HG03521 (cell line): ENCODE data around the gene OPRL1.

Experiments used
- ATAC-seq: cut with Tn5 transposase; IDR thresholded peaks from one replicate; pipeline ENCODE4 v1.9.1; 2021; ENCODE audit warnings: mild to moderate bottlenecking, moderate library complexity; ENCODE audit not compliant: unreplicated experiment

OPRL1 gene

DNA sequence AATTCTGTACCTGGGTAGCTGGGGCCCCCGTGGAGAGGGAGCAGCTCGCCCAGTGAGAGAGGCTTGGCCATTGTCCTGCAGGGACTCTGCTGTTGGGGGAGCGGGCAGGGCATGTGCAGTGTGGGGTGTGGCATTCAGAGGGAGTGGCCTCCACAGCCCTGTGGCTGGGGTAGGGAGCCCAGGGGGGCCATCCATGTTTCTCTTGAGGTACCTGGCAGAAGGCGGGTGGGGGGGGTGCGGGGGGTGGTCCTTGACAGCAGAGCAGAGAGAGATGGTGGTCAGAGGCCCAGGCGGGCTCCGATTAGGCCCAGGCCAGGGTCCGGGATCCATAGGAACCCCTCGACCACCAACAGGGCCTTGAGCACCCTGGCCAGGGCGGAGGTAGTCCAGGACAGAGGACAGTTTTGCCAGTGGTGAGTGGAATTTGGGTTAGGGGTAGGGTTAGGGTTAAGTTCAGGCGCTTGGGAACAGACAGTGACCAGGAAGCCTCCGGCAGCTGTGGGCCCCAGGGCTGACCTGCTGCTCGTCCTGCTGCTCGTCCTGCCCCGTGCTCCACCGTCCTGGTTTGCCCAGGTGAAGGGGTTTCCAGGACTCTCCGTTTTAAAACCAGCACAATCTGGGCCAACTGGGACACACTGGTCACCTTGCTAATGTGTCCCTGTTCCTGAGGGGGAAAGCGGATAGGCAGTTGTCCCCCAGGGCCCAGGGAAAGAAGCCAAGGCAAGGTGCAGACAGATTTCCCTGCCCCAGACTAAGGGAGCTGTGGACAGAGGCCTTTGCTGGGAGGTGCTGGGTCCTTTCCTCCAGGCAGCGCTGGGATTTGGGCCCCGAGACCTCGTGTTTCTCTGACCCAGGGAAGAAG lies 59.5 kb downstream of the OPRL1 start:
- no peak for ATAC-seq

- ATAC-seq = no peak
Measured at GRCh38 chr20:64140061-64140931, 60.4 kb downstream of the OPRL1 start.

DNA sequence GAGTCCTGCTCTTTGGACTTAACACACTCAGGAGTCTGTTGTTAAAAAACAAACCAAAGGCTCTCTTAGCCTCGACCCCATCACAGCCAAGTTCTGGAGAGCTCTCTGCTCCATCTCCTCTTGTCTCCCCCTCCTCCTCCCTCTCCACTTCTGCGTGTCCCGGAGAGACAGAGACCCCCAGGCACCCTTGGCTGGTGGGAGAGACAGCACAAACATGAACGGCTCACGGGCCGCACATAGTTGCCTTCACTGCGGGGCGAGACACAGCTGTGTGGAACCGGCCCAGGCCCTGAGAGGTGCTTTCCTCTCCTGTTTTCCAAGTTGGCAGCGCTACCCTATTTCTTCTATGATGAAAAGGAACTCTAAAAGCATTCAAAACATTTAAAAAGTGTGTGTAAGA lies 61.1 kb downstream of the OPRL1 start:
- ATAC-seq = no peak

- ATAC-seq = no peak
Measured at GRCh38 chr20:64142590-64142989, 62.7 kb downstream of the OPRL1 start.

DNA sequence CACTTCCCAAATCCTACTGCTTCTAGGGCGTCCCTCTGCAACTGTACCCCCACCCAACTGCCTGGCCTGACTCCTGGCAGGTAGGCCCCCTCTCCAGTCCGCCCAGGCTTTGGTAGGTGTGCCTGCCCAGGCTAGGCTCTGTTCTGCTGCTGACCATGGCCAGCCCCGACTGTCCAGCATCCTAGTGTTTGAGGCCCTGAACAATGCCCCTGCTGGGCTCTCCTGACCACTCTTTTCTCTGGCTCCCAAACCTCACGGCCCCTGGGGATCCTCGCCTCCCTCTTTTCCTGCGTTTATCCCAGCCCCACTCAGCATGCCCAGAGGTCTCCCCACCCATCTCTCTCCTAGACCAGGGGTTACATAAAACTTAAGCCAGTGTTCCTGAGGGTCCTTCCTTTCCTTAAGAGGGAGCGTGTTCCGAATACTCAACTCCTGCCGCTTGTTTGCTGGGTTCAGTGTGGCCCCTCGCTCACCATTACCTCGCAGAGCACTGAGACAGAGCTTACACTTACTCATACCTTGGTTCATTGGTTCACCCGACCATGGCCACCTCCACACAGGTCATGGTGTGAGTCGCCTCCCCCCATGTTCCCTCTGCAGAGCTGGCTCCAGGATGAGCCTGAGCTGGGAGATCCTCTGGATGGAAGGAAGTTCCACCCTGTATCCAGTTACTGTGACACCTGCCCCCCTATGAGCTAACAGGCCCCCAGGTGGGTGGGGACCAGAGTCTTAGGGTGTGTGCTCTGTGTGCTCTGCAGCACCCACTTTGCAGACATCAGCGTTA lies 63.3 kb downstream of the OPRL1 start:
- ATAC-seq = no peak

- no peak for ATAC-seq
Measured at GRCh38 chr20:64144144-64144912, 64.4 kb downstream of the OPRL1 start.

GRCh38 chr20:64145458-64146300 lies 65.8 kb downstream of the OPRL1 start:
- no peak for ATAC-seq

DNA sequence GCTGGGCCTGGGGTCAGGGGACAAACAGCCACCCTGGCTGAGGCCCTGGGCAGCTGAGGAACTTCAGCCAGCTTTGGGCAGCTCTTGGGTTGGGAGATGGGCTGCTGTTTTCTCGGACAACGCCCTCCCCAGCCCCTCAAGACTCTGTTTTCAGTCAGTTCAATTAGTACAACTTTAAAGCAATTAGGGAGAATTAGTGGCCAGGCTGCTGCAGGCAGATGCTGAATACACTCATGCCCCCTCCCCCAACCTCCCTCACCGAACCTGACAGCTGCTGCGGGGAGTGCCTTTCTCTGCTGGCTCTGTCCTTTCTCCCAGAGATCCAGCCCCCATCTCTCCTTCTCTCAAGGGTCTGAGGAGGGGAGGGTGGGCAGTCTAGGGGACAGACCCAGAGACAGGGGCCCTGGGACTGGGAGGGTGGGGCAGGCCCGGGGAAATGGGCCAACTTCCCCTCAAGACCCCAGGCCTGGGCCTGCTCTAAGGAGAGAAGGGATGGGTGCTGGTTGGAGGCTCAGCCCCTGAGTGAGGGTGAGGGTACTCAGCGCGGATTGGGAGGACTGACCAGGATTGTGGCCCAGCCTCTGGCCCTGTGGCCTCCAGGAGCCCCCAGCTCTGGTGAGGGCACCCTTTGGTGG lies 66.5 kb downstream of the OPRL1 start:
- ATAC-seq = no peak

DNA sequence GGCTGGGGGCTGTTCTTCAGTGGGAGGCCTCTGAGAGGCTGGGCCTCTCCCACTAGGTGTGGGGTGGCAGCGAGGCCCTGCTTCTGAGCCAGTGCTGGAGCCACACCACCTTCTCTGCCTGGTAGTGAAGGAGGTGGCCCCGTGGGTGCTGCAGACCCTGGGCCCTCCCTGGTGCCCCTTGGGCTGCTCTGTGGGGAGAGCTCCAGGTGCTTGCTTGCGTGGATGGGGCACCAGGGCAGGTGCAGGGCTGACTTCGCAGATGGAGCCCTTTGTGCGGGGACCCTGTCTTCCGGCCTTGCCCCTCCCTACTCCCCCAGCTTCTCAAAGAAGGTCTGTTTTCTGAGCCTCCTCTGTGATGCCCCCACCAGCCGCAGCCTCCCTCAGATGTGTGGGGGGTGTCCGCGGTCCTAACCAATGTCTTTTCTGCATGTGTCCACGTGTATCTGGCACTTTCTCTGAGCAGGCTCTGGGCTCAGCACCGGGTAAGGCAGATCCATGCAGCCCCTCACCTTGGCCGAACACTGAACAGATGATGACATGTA lies 67.1 kb downstream of the OPRL1 start:
- ATAC-seq = no peak

- ATAC-seq = no peak
Measured at GRCh38 chr20:64148581-64148980, 68.7 kb downstream of the OPRL1 start.

GRCh38 chr20:64149141-64149540 lies 69.3 kb downstream of the OPRL1 start:
- ATAC-seq = no peak

GRCh38 chr20:64149809-64150560 lies 70.1 kb downstream of the OPRL1 start:
- ATAC-seq = no peak
